ENCODE results near the gene DAB2IP. TPM values are rescaled to one million over a fixed set of nuclear protein-coding genes. Genes with fewer than 3 reads are reported as not detected.

Gene DAB2IP
- polyA plus RNA-seq, 1 donor from 2014 or later, result 17.3 TPM

DNA sequence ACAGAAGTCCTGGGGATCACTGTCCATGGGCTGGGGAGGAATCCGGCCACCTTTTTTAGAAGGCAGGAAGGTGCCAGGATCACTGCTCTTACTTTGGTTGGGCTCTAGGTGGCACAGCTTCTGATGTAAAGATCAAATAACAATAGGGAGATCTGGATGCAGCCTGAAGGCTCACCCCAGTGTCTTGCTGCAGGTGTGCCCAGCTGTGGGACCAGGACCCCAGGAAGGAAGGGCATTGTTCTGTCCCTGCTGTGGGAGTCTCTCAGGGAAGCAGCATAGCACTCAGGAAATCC lies 69.6 kb downstream of the DAB2IP start:
- Histone ChIP-seq H3F3A (ENCODE audit: insufficient read depth, low read length, poor library complexity, severe bottlenecking) (no peaks in the 10 kb centered on the region), H3K27ac (ENCODE audit: low read length) (no peak overlapping the region), H3K9ac (ENCODE audit: low read length) (no peak overlapping the region), H3K4me2 (ENCODE audit: low read length) (no peak overlapping the region), H3K79me2 (replicated peaks; ENCODE audit: insufficient read depth, low read length) (peaks cover 37% of the 10 kb centered on the region), H3K9me3 (ENCODE audit: low read length) (no peaks in the 10 kb centered on the region), H3K9me2 (ENCODE audit: insufficient read depth, low read length) (no peaks in the 10 kb centered on the region), H3K36me3 (ENCODE audit: insufficient read depth, low read length) (no peaks in the 10 kb centered on the region), H4K20me1 (ENCODE audit: insufficient read depth) (peaks cover 4% of the 10 kb centered on the region), H3K27me3 (ENCODE audit: insufficient read depth, low read depth, low read length) (no peaks in the 10 kb centered on the region), H2AFZ (ENCODE audit: low read depth, low read length) (no peak overlapping the region), H3K4me3 (ENCODE audit: low read length) (no peak overlapping the region)
- TF ChIP-seq POLR2AphosphoS5 (IDR thresholded peaks at IDR 0.05), result no peak
- TF ChIP-seq, protein P1, sequence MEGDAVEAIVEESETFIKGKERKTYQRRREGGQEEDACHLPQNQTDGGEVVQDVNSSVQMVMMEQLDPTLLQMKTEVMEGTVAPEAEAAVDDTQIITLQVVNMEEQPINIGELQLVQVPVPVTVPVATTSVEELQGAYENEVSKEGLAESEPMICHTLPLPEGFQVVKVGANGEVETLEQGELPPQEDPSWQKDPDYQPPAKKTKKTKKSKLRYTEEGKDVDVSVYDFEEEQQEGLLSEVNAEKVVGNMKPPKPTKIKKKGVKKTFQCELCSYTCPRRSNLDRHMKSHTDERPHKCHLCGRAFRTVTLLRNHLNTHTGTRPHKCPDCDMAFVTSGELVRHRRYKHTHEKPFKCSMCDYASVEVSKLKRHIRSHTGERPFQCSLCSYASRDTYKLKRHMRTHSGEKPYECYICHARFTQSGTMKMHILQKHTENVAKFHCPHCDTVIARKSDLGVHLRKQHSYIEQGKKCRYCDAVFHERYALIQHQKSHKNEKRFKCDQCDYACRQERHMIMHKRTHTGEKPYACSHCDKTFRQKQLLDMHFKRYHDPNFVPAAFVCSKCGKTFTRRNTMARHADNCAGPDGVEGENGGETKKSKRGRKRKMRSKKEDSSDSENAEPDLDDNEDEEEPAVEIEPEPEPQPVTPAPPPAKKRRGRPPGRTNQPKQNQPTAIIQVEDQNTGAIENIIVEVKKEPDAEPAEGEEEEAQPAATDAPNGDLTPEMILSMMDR (IDR thresholded peaks at IDR 0.05; ENCODE audit: poor library complexity, severe bottlenecking), result peak; percentile 21

DNA sequence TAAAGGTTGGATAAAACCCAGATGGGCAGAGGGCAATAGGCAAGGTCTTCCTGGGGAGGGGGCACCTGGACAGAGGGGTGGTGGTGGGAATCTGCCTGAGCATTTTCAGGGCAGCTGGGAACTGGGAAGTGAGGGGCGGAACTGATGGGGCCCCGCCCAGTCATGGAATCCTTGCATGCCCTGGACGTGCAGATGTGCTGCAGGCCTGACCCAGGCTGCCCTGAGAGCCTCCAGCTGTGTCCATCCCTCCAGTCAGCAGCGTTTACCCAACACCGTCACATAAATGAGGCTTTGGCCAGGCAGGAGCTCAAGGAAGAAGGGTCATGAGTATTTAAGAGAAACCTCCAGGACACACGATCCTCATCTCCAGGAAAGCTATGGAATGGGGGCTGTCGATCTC lies 70.3 kb downstream of the DAB2IP start:
- H3K36me3 ChIP-seq (ENCODE audit: insufficient read depth, low read length), result no peaks in the 10 kb centered on the region
- no peaks in the 10 kb centered on the region for H3F3A ChIP-seq (ENCODE audit: insufficient read depth, low read length, poor library complexity, severe bottlenecking)
- peaks cover 4% of the 10 kb centered on the region for H4K20me1 ChIP-seq (ENCODE audit: insufficient read depth)
- TF ChIP-seq MXI1 (conservative IDR thresholded peaks at IDR 0.05; ENCODE audit: poor library complexity, severe bottlenecking), result no peak
- TF ChIP-seq RAD21 (conservative IDR thresholded peaks at IDR 0.05), result no peak
- no peak for TF ChIP-seq SMC3 (conservative IDR thresholded peaks at IDR 0.05; ENCODE audit: poor library complexity)
- no peak for TF ChIP-seq TAF1 (IDR thresholded peaks at IDR 0.05; ENCODE audit: low read depth)
- TF ChIP-seq EP300 (conservative IDR thresholded peaks at IDR 0.05; ENCODE audit: poor library complexity, severe bottlenecking), result no peak
- TF ChIP-seq, protein P2, sequence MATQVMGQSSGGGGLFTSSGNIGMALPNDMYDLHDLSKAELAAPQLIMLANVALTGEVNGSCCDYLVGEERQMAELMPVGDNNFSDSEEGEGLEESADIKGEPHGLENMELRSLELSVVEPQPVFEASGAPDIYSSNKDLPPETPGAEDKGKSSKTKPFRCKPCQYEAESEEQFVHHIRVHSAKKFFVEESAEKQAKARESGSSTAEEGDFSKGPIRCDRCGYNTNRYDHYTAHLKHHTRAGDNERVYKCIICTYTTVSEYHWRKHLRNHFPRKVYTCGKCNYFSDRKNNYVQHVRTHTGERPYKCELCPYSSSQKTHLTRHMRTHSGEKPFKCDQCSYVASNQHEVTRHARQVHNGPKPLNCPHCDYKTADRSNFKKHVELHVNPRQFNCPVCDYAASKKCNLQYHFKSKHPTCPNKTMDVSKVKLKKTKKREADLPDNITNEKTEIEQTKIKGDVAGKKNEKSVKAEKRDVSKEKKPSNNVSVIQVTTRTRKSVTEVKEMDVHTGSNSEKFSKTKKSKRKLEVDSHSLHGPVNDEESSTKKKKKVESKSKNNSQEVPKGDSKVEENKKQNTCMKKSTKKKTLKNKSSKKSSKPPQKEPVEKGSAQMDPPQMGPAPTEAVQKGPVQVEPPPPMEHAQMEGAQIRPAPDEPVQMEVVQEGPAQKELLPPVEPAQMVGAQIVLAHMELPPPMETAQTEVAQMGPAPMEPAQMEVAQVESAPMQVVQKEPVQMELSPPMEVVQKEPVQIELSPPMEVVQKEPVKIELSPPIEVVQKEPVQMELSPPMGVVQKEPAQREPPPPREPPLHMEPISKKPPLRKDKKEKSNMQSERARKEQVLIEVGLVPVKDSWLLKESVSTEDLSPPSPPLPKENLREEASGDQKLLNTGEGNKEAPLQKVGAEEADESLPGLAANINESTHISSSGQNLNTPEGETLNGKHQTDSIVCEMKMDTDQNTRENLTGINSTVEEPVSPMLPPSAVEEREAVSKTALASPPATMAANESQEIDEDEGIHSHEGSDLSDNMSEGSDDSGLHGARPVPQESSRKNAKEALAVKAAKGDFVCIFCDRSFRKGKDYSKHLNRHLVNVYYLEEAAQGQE (IDR thresholded peaks at IDR 0.05; ENCODE audit: borderline replicate concordance), result no peak
- TF ChIP-seq POLR2AphosphoS5 (IDR thresholded peaks at IDR 0.05), result no peak
- H3K27ac ChIP-seq (ENCODE audit: low read length), result no peak overlapping the region
- H3K79me2 ChIP-seq (replicated peaks; ENCODE audit: insufficient read depth, low read length), result peaks cover 37% of the 10 kb centered on the region
- no peak overlapping the region for H2AFZ ChIP-seq (ENCODE audit: low read depth, low read length)
- H3K9me3 ChIP-seq (ENCODE audit: low read length), result no peaks in the 10 kb centered on the region
- H3K9me2 ChIP-seq (ENCODE audit: insufficient read depth, low read length), result no peaks in the 10 kb centered on the region
- no peak overlapping the region for H3K9ac ChIP-seq (ENCODE audit: low read length)
- no peak overlapping the region for H3K4me2 ChIP-seq (ENCODE audit: low read length)
- no peaks in the 10 kb centered on the region for H3K27me3 ChIP-seq (ENCODE audit: insufficient read depth, low read depth, low read length)
- H3K4me3 ChIP-seq (ENCODE audit: low read length), result no peak overlapping the region

DNA sequence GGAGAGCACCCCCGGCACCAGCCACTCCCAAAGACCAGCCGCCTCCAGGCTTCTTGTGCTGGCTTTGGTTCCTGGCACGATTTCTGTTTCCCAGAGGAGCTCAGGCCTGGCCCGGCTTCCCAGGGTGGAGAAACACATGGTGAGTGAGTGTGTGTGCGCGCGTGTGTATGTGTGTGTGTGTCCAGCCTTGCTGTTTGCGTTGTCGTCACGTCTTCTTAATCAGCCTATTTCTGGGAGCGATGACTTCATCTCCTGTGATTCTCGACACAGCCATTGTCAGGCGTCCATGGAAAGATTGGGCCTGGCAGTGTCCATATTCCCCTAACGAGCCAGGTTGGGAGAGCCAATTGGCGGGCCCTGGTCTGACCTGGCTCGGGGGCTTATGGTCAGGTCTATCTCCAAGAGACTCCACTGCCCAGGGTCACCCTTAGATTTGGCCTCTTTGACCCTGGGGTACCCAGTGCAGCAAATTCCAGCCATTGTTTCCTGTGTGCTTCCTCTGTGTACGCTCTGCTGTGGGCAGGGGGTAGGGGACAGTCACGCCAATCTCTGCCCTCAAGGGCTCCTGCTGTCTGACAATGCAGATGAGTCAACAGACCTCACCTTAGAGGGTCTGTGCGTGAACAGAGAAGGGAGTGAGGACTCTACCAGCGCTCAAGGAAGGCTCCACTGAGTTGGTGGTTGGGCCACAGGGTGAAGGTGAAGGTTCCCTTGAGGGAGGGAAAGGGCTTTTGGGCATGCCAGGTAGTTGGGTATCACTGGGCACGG lies 73.8 kb downstream of the DAB2IP start:
- Histone ChIP-seq H2AFZ (ENCODE audit: low read depth, low read length) (no peak overlapping the region), H3K9me2 (ENCODE audit: insufficient read depth, low read length) (no peaks in the 10 kb centered on the region), H4K20me1 (ENCODE audit: insufficient read depth) (no peaks in the 10 kb centered on the region), H3F3A (ENCODE audit: insufficient read depth, low read length, poor library complexity, severe bottlenecking) (no peaks in the 10 kb centered on the region), H3K9ac (ENCODE audit: low read length) (no peak overlapping the region), H3K4me2 (ENCODE audit: low read length) (no peak overlapping the region), H3K79me2 (replicated peaks; ENCODE audit: insufficient read depth, low read length) (peaks cover 45% of the 10 kb centered on the region), H3K4me3 (ENCODE audit: low read length) (no peak overlapping the region), H3K9me3 (ENCODE audit: low read length) (no peaks in the 10 kb centered on the region), H3K36me3 (ENCODE audit: insufficient read depth, low read length) (no peaks in the 10 kb centered on the region), H3K27me3 (ENCODE audit: insufficient read depth, low read depth, low read length) (no peaks in the 10 kb centered on the region), H3K27ac (ENCODE audit: low read length) (no peak overlapping the region)
- no peak for TF ChIP-seq RAD21 (conservative IDR thresholded peaks at IDR 0.05)
- no peak for TF ChIP-seq EZH2 (IDR thresholded peaks at IDR 0.05; ENCODE audit: borderline replicate concordance, insufficient read depth, low read length, poor library complexity, severe bottlenecking)
- no peak for TF ChIP-seq EP300 (conservative IDR thresholded peaks at IDR 0.05; ENCODE audit: poor library complexity, severe bottlenecking)

Measured in neural cell (in vitro differentiated cells).